Astrocyte (in vitro differentiated cells and primary cell): Measurements from ENCODE around the gene NEK9. TPM values are rescaled to one million over a fixed set of nuclear protein-coding genes. Genes with fewer than 3 reads are reported as not detected.

Source experiments
- DNase-seq: peaks from one replicate; pipeline ENCODE4 v3.0.0-alpha.2; 2010; ENCODE audit warnings: low read depth
- FAIRE-seq: peaks from 2 replicates; lab custom pipeline; 2011; peaks lifted over from hg19 to GRCh38; lab: Jason Lieb, UNC
- H2AFZ ChIP-seq: 2 replicates; pipeline ENCODE4 v1.6.0; 2012; ENCODE audit warnings: low read depth, low read length, inconsistent platforms
- H3K27ac ChIP-seq: 2 replicates; pipeline ENCODE4 v1.5.1; 2011; ENCODE audit warnings: low read depth, low read length, inconsistent platforms
- H3K27me3 ChIP-seq: 2 replicates; pipeline ENCODE4 v1.6.0; 2011; ENCODE audit warnings: low read length, inconsistent platforms; ENCODE audit not compliant: insufficient read depth
- H3K36me3 ChIP-seq: 2 replicates; pipeline ENCODE4 v1.5.1; 2011; ENCODE audit warnings: low read length, inconsistent platforms; ENCODE audit not compliant: insufficient read depth
- H3K4me1 ChIP-seq: 2 replicates; pipeline ENCODE4 v1.5.1; 2011; ENCODE audit warnings: low read length, inconsistent platforms; ENCODE audit not compliant: insufficient read depth
- H3K4me2 ChIP-seq: 2 replicates; pipeline ENCODE4 v1.6.0; 2012; ENCODE audit warnings: low read length, inconsistent platforms
- H3K4me3 ChIP-seq: 2 replicates; pipeline ENCODE4 v1.5.1; 2011; ENCODE audit warnings: low read depth, mild to moderate bottlenecking, low read length, inconsistent platforms; ENCODE audit not compliant: insufficient read depth
- H3K79me2 ChIP-seq: 2 replicates; pipeline ENCODE4 v1.6.0; 2012; ENCODE audit warnings: mild to moderate bottlenecking, low read length, inconsistent platforms; ENCODE audit not compliant: insufficient read depth
- H3K9ac ChIP-seq: 2 replicates; pipeline ENCODE4 v1.6.0; 2012; ENCODE audit warnings: mild to moderate bottlenecking, low read length, inconsistent platforms
- H3K9me3 ChIP-seq: 2 replicates; pipeline ENCODE4 v1.5.1; 2012; ENCODE audit warnings: low read depth, mild to moderate bottlenecking, low read length, inconsistent platforms; ENCODE audit not compliant: insufficient read depth
- H4K20me1 ChIP-seq: 2 replicates; pipeline ENCODE4 v1.6.0; 2012; ENCODE audit warnings: low read length, inconsistent platforms; ENCODE audit not compliant: insufficient read depth
- H3K27ac Mint-ChIP-seq: one replicate; pipeline ENCODE4 v1.8.0; 2021; ENCODE audit warnings: mild to moderate bottlenecking, mixed read lengths; ENCODE audit not compliant: unreplicated experiment
- H3K27me3 Mint-ChIP-seq: one replicate; pipeline ENCODE4 v1.8.0; 2021; ENCODE audit warnings: low read depth, mixed read lengths; ENCODE audit not compliant: unreplicated experiment
- H3K36me3 Mint-ChIP-seq: one replicate; pipeline ENCODE4 v1.8.0; 2021; ENCODE audit warnings: low read depth, mixed read lengths; ENCODE audit not compliant: unreplicated experiment
- H3K4me1 Mint-ChIP-seq: one replicate; pipeline ENCODE4 v1.8.0; 2021; ENCODE audit warnings: low read depth, mixed read lengths; ENCODE audit not compliant: unreplicated experiment
- H3K4me3 Mint-ChIP-seq: one replicate; pipeline ENCODE4 v1.8.0; 2021; ENCODE audit warnings: mild to moderate bottlenecking, moderate library complexity, mixed read lengths; ENCODE audit not compliant: unreplicated experiment
- H3K9me3 Mint-ChIP-seq: one replicate; pipeline ENCODE4 v1.8.0; 2021; ENCODE audit warnings: mild to moderate bottlenecking, mixed read lengths; ENCODE audit not compliant: unreplicated experiment
- EZH2 ChIP-seq: IDR thresholded peaks from 2 replicates; pipeline ENCODE4 v1.6.1; 2012; ENCODE audit warnings: mild to moderate bottlenecking, low read length, inconsistent platforms; ENCODE audit not compliant: insufficient read depth
- total RNA-seq: library from RNA; stranded (reverse); gene quantifications from 2 replicates; pipeline ENCODE4 v1.2.1, GENCODE V29; 2021
- TF ChIP-seq, protein P1 (sequence below): IDR thresholded peaks from 2 replicates; pipeline ENCODE4 v1.5.1; 2011; ENCODE audit warnings: low read depth, mild to moderate bottlenecking, inconsistent platforms, low read length, moderate library complexity; ENCODE audit not compliant: insufficient read depth

NEK9 gene
- total RNA-seq, 1 donor from 2014 or later = 45.2 TPM

DNA sequence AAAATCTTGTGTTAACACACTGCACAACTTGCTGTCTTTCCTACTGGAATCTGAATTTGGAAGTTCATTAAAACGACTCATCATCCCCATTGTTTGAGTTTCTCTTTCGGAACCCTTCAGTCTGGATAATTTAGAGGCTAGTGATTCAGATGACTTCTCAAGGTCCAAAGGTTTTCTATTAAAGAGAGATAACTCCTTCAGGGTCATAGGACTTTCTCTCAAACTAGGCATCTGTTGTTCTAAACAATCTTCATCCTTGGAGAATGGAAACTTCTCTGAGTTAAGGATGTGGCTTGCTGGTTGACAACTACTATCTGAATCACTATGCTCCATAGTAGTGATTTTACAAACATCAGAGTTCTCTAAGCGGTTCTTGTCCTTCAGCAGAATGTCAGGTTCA, 79.9 kb downstream of the NEK9 start:
- no peak overlapping the region for H3K4me2 ChIP-seq

DNA sequence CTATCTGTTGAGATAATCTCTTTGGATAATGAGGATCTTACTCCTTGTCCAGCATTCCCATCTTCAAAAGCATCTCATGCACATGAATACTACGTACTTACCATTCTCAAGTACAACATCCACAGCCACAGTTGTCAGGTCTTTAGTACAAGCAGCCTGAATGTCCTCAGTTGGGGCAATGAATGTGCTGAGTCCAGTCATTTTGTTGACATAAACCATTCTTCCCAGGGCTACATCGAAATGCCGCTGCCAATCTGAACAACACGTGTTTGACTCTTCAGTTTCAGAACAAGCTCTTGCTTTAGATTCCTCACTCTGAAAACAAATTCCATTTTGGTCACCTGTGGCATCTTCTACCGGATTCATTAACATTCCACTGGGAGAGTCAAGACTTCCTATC, 80.6 kb downstream of the NEK9 start:
- H3K27ac ChIP-seq = no peak overlapping the region
- no peak overlapping the region for H3K9ac ChIP-seq
- Mint-ChIP-seq H3K27ac (no peak overlapping the region), H3K9me3 (peaks cover 2% of the 10 kb centered on the region), H3K27me3 (no peaks in the 10 kb centered on the region), H3K4me3 (no peak overlapping the region), H3K4me1 (peaks cover 25% of the 10 kb centered on the region), H3K36me3 (peaks cover under 1% of the 10 kb centered on the region)
- no peaks in the 10 kb centered on the region for H4K20me1 ChIP-seq
- peaks cover 15% of the 10 kb centered on the region for H3K79me2 ChIP-seq
- H2AFZ ChIP-seq = no peak overlapping the region
- no peaks in the 10 kb centered on the region for H3K9me3 ChIP-seq
- no peaks in the 10 kb centered on the region for H3K27me3 ChIP-seq
- no peak overlapping the region for H3K4me2 ChIP-seq
- no peak for FAIRE-seq
- DNase-seq = no peak
- peaks cover 20% of the 10 kb centered on the region for H3K4me1 ChIP-seq
- H3K36me3 ChIP-seq = no peaks in the 10 kb centered on the region
- TF ChIP-seq, protein P1, sequence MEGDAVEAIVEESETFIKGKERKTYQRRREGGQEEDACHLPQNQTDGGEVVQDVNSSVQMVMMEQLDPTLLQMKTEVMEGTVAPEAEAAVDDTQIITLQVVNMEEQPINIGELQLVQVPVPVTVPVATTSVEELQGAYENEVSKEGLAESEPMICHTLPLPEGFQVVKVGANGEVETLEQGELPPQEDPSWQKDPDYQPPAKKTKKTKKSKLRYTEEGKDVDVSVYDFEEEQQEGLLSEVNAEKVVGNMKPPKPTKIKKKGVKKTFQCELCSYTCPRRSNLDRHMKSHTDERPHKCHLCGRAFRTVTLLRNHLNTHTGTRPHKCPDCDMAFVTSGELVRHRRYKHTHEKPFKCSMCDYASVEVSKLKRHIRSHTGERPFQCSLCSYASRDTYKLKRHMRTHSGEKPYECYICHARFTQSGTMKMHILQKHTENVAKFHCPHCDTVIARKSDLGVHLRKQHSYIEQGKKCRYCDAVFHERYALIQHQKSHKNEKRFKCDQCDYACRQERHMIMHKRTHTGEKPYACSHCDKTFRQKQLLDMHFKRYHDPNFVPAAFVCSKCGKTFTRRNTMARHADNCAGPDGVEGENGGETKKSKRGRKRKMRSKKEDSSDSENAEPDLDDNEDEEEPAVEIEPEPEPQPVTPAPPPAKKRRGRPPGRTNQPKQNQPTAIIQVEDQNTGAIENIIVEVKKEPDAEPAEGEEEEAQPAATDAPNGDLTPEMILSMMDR = no peak
- no peak for TF ChIP-seq EZH2
- no peak overlapping the region for H3K4me3 ChIP-seq

More for the DNA sequence above, 79.9 kb downstream of the NEK9 start:
- peaks cover 15% of the 10 kb centered on the region for H3K4me1 ChIP-seq
- no peaks in the 10 kb centered on the region for H3K9me3 ChIP-seq
- no peaks in the 10 kb centered on the region for H3K27me3 ChIP-seq
- no peak overlapping the region for H2AFZ ChIP-seq
- TF ChIP-seq, protein P1 = no peak
- TF ChIP-seq EZH2 = no peak
- H3K9ac ChIP-seq = no peak overlapping the region
- FAIRE-seq (no peak), DNase-seq (no peak)
- H3K27ac Mint-ChIP-seq = no peak overlapping the region
- H3K9me3 Mint-ChIP-seq = peaks cover 2% of the 10 kb centered on the region
- peaks cover 15% of the 10 kb centered on the region for H3K79me2 ChIP-seq
- no peaks in the 10 kb centered on the region for H3K27me3 Mint-ChIP-seq
- H4K20me1 ChIP-seq = no peaks in the 10 kb centered on the region
- peaks cover 18% of the 10 kb centered on the region for H3K4me1 Mint-ChIP-seq
- peaks cover 2% of the 10 kb centered on the region for H3K36me3 Mint-ChIP-seq
- no peak overlapping the region for H3K4me3 ChIP-seq
- no peaks in the 10 kb centered on the region for H3K36me3 ChIP-seq
- H3K27ac ChIP-seq = no peak overlapping the region
- no peak overlapping the region for H3K4me3 Mint-ChIP-seq

DNA sequence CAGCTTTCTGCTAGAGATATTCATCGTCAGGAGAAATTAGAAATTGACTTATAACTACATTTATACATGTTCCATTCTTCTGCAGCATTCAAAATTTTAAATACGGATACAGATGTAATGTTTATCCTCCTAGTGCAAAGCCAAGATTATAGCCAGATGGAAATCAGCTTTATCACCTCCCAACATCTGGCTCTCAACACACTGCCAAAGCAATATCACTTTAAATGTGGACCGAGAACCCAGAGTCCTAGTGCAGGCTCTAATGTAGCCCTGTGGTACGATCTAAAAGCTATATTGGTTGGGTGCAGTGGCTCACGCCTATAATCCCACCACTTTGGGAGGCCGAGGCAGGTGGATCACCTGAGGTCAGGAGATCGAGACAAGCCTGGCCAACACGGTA, 82.1 kb downstream of the NEK9 start:
- FAIRE-seq = no peak
- Histone ChIP-seq H2AFZ (no peak overlapping the region), H3K79me2 (peaks cover 10% of the 10 kb centered on the region), H3K27me3 (no peaks in the 10 kb centered on the region), H3K4me2 (peak overlapping the region; percentile 53), H3K9ac (no peak overlapping the region), H3K4me1 (peaks cover 12% of the 10 kb centered on the region), H3K9me3 (no peaks in the 10 kb centered on the region), H3K36me3 (no peaks in the 10 kb centered on the region), H3K4me3 (no peak overlapping the region), H4K20me1 (no peaks in the 10 kb centered on the region), H3K27ac (no peak overlapping the region)
- H3K27me3 Mint-ChIP-seq = no peaks in the 10 kb centered on the region
- peak overlapping the region; percentile 23 for H3K4me3 Mint-ChIP-seq
- TF ChIP-seq EZH2 = no peak
- TF ChIP-seq, protein P1 = no peak
- H3K4me1 Mint-ChIP-seq = peaks cover 25% of the 10 kb centered on the region
- peaks cover under 1% of the 10 kb centered on the region for H3K9me3 Mint-ChIP-seq
- no peaks in the 10 kb centered on the region for H3K36me3 Mint-ChIP-seq
- no peak overlapping the region for H3K27ac Mint-ChIP-seq
- DNase-seq = no peak
